ENCODE results near the gene COL28A1. TPM values are rescaled to one million over a fixed set of nuclear protein-coding genes. Genes with fewer than 3 reads are reported as not detected.
"Not testable (repeated sequence)": the region's sequence is repeated elsewhere in the genome, so short reads cannot be mapped to it uniquely, and the experiment has no call there.

Gene COL28A1
- total RNA-seq, 1 donor from 2014 or later = not detected

- DNase-seq (ENCODE audit: low read depth in 2 of 2) = no peak
Observed at GRCh38 chr7:7417851-7418250, 117.8 kb downstream of the COL28A1 start.

GRCh38 chr7:7417414-7417813 lies 118.3 kb downstream of the COL28A1 start:
- no peak for DNase-seq (ENCODE audit: low read depth in 2 of 2)

- DNase-seq (ENCODE audit: low read depth in 2 of 2) = no peak
Observed at GRCh38 chr7:7416031-7416858, 119.4 kb downstream of the COL28A1 start.

- DNase-seq (ENCODE audit: low read depth in 2 of 2) = no peak
Observed at GRCh38 chr7:7414791-7415603, 120.7 kb downstream of the COL28A1 start.

- no peak for DNase-seq (ENCODE audit: low read depth in 2 of 2)
Observed at GRCh38 chr7:7408001-7408770, 127.5 kb downstream of the COL28A1 start.

GRCh38 chr7:7405461-7405860 lies 130.2 kb downstream of the COL28A1 start:
- DNase-seq (ENCODE audit: low read depth in 2 of 2) = no peak

- no peak for DNase-seq (ENCODE audit: low read depth in 2 of 2)
Observed at GRCh38 chr7:7399707-7400106, 136.0 kb downstream of the COL28A1 start.

- no peak for DNase-seq (ENCODE audit: low read depth in 2 of 2)
Observed at GRCh38 chr7:7395785-7396184, 139.9 kb downstream of the COL28A1 start.

- DNase-seq (ENCODE audit: low read depth in 2 of 2) = not testable (repeated sequence)
Observed at GRCh38 chr7:7388164-7388563, 147.5 kb downstream of the COL28A1 start.

GRCh38 chr7:7385421-7385820 lies 150.3 kb downstream of the COL28A1 start:
- DNase-seq (ENCODE audit: low read depth in 2 of 2) = no peak

- DNase-seq (ENCODE audit: low read depth in 2 of 2) = no peak
Observed at GRCh38 chr7:7384228-7384627, 151.4 kb downstream of the COL28A1 start.

- no peak for DNase-seq (ENCODE audit: low read depth in 2 of 2)
Observed at GRCh38 chr7:7375538-7375937, 160.1 kb downstream of the COL28A1 start.

GRCh38 chr7:7370076-7370475 lies 165.6 kb downstream of the COL28A1 start:
- DNase-seq (ENCODE audit: low read depth in 2 of 2) = no peak

GRCh38 chr7:7369134-7369533 lies 166.5 kb downstream of the COL28A1 start:
- no peak for DNase-seq (ENCODE audit: low read depth in 2 of 2)

- no peak for DNase-seq (ENCODE audit: low read depth in 2 of 2)
Observed at GRCh38 chr7:7354674-7355073, 181.0 kb downstream of the COL28A1 start.

- peak in 1 of 2 donors; percentile 17 for DNase-seq (ENCODE audit: low read depth in 2 of 2)
Observed at GRCh38 chr7:7352845-7353244, 182.8 kb downstream of the COL28A1 start.

- no peak for DNase-seq (ENCODE audit: low read depth in 2 of 2)
Observed at GRCh38 chr7:7351832-7352231, 183.8 kb downstream of the COL28A1 start.

GRCh38 chr7:7351156-7351555 lies 184.5 kb downstream of the COL28A1 start:
- DNase-seq (ENCODE audit: low read depth in 2 of 2) = no peak

GRCh38 chr7:7349156-7349555 lies 186.5 kb downstream of the COL28A1 start:
- no peak for DNase-seq (ENCODE audit: low read depth in 2 of 2)

- no peak for DNase-seq (ENCODE audit: low read depth in 2 of 2)
Observed at GRCh38 chr7:7347045-7347444, 188.6 kb downstream of the COL28A1 start.

GRCh38 chr7:7344583-7344982 lies 191.1 kb downstream of the COL28A1 start:
- DNase-seq (ENCODE audit: low read depth in 2 of 2) = no peak

- no peak for DNase-seq (ENCODE audit: low read depth in 2 of 2)
Observed at GRCh38 chr7:7335909-7336308, 199.8 kb downstream of the COL28A1 start.

Data from lung microvascular endothelial cell (primary cell).